VCaP (cell line): ENCODE data around the gene BRSK1.

Experiments used
- H3K27ac ChIP-seq: fragments of 450-650 bp; 2 replicates; pipeline ENCODE4 v1.5.1; 2017
- TF ChIP-seq, protein P1 (sequence below): fragments of 450-650 bp; conservative IDR thresholded peaks from 2 replicates; pipeline ENCODE4 v1.5.1; 2017; ENCODE audit warnings: mild to moderate bottlenecking, moderate library complexity

BRSK1 gene

DNA sequence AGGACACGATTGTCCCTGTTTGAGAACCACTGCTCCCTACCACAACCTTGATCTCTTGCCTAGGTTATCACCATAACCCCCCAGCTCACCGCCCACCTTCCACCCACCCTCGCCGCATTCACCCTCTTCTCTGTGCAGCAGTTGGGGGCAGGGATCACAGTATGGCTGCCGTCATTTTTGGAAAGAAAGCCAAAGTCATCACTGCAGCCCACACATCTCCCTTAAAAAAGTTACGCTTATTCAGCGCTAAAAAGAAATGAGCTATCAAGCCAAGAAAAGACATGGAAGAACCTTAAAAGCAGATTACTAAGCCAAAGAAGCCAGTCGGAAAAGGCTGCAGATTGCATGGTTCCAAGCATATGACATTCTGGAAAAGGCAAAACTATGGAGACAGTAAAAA is 14.5 kb upstream of the BRSK1 start:
- no peak overlapping the region for H3K27ac ChIP-seq
- TF ChIP-seq, protein P1, sequence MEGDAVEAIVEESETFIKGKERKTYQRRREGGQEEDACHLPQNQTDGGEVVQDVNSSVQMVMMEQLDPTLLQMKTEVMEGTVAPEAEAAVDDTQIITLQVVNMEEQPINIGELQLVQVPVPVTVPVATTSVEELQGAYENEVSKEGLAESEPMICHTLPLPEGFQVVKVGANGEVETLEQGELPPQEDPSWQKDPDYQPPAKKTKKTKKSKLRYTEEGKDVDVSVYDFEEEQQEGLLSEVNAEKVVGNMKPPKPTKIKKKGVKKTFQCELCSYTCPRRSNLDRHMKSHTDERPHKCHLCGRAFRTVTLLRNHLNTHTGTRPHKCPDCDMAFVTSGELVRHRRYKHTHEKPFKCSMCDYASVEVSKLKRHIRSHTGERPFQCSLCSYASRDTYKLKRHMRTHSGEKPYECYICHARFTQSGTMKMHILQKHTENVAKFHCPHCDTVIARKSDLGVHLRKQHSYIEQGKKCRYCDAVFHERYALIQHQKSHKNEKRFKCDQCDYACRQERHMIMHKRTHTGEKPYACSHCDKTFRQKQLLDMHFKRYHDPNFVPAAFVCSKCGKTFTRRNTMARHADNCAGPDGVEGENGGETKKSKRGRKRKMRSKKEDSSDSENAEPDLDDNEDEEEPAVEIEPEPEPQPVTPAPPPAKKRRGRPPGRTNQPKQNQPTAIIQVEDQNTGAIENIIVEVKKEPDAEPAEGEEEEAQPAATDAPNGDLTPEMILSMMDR, result no peak

GRCh38 chr19:55270172-55270942 is 13.4 kb upstream of the BRSK1 start:
- no peak overlapping the region for H3K27ac ChIP-seq
- TF ChIP-seq, protein P1, result no peak

DNA sequence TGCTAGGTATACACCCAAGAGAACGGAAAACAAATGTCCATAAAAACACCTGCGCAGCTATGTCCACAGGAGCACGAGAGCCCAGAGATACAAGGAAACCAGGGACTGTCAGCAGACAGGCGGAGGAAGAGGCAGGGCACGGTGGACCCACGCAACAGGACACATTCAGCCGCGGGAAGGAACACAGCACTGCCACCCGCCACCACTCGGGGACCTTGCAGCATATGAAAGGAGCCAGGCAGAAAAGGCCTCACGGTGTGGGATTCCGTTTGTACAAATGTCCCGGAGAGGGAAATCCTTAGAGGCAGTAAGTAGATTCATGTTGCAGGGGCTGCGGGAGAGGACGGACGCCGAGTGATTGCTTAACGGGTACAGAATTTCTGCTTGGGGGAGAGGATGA is 11.7 kb upstream of the BRSK1 start:
- TF ChIP-seq, protein P1, result no peak
- H3K27ac ChIP-seq, result no peak overlapping the region

DNA sequence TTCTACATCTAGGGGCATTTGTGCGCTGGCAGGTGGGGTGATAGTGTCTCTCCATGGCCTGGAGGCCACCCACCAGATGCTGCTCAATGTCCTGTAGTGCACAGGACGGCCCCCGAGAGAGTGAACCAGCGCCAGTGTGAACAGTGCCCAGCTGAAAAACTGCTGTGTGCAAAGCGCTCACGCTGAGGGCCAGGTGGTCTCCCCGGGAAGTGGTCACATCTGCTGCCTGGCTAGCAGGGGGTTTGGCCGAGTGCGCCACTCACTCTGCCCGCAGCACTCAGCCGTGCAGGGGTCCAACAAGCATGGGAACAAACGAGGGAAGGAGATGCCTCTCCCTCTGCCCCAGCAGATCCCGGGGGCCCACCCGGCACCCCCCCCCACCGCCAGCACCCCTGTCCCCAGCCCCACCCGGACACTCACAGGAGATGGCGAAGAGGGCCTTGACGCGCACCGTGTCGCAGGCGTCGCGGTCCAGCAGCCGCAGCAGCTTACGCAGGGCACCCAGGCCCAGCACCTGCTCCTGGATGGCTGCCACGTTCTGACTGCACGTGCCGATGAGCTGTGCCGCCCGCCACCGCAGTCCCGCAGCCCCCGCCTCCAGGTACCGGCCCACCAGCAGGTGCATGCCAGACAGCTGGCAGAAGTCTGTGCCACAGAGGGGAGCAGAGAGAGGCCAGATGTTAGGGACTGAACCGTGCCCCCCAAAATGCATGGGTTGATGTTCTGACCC is 9.7 kb upstream of the BRSK1 start:
- TF ChIP-seq, protein P1, result no peak
- no peak overlapping the region for H3K27ac ChIP-seq

GRCh38 chr19:55275851-55276719 is 7.7 kb upstream of the BRSK1 start:
- TF ChIP-seq, protein P1, result no peak
- H3K27ac ChIP-seq, result no peak overlapping the region

DNA sequence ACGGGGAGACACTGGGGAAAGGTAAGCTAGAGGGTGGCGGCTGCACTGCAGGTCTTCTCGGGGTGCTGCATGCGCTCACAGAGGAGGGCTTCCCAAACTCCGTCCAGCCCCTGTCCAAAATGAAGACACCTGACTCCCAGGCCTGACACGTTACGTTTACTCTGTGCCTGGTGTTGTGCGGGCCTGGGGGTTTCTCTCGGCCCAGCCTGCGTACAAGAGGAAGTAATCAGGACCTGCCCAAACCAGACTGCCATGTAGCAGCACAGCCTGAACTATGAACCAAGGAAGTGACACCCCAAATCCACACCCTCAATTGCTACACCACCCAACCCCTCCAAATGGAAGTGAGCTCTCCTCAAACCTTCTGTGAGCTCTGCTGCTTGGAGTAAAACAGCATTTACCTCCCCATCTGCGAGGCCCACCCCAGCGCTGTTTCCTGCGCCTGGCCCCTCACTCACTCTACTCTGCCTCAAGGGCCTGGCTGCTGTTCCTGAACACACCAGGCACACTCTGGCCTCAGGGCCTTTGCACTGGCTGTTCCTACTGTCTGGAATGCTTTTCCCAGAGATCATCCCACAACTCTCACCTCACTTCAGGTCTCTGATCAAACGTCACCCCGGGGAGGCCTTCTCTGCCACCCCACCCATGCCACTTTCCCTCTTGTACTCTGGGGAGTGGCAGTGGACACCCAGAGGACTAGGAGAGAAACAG is 6.9 kb upstream of the BRSK1 start:
- H3K27ac ChIP-seq, result no peak overlapping the region
- TF ChIP-seq, protein P1, result no peak
